NCI-H2196 treated with DMSO at 0.1 percent for 48 hours (cell line): ENCODE results near the gene ALCAM.

Source experiments
- DNase-seq: peaks from one replicate; lab custom pipeline; 2025; ENCODE audit not compliant: unreplicated experiment; lab: John Stamatoyannopoulos, UW

The ALCAM gene

DNA sequence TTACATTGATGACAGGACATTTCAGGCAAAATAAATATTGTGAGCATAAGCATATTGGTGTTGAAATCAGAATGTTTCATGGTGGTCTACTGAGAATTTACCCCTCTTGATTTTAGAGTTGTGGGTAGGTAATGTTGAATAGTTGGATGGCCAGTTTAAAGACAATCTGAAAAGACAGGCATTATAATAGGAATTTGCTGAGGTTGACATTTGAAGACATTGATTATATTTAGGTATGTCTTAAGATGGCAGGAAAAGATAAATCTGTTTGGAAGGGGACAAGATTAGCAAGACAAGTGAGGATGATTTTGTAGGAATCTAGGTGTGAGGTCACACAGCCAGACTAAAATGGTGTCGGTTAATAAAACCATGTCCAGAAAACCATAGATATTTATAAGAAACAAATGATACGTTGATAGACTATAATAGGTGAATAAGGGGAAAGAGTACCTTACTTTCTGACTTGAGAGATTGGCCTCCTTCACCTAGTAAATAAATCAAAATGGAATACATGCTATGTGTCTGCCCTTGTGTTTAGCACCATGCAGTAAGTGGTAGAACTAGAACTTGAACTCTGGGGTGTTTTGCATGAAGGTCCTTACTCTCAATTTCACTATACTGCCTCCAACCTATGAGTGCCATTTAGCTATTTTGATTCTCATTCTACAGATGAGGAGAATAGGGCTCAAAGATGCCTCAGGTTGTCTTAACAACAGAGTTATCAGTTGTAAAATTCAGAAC is 57.9 kb downstream of the ALCAM start:
- no peak for DNase-seq

DNA sequence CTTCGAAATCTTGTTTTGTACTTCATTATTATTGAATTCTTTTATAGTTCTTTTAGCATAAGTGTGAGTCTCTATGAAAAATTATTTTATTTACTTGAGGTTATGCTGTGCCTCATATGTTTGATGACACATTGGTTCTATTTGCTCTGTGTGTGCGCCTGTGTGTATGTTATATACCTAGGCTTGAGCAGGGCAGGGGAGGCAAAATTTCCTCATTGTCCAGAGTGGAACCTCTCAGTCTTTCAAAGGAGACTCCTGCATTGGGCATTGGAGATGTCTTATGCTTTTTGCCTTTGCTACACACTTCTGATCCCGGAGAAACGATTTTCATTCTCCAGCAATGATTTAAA is 58.4 kb downstream of the ALCAM start:
- DNase-seq = no peak

DNA sequence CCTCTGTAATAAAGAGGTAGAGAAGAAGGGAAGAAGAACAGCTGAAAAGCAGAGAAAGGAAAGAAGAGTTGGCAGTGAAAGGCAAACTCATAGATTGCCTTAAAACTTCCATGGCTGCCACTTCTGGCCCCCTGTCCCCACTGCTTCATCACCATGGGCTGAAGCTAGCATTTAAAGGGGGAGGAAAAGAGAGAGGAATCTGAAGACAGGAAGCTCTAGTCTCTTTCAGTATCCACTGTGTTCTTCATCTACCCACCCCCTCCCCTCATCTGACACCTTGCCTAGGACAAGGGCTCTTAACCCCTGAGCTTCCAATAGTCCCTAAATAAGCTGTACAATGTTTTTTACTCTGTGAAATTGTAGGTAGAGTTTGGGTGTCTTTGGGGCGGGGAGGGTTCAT is 60.6 kb downstream of the ALCAM start:
- no peak for DNase-seq

DNA sequence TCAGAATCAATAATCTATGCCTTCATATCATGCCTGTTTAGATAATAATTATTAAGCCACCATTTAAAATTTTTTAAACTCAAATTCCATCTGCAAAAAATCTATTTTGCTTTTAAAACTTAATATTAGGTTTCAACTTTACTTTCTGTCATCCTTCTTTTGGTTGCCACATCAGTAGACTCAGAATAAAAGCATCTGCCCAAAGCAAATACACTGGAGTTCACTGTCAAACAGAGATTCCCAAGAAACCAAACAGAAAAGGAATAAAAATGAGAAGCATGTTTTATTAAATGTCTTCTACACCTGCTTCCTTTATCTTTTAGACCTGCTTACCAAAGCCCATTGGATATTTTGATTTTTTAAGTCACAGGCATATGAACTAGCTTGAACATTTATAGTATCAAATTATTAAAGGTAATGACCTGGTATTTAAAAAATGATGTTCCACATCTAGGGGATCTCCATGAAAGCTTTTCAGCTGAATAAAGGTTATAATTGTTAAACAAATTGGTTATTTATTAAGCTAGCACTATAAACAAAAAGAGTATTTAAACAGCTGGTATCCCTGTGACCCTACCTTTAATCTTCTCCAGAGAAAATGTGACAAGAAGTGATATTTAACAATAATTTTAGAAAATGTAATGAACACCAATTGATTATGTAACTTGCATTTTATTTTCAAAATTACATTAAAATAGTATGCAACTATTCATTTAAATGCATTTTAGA is 62.5 kb downstream of the ALCAM start:
- no peak for DNase-seq

DNA sequence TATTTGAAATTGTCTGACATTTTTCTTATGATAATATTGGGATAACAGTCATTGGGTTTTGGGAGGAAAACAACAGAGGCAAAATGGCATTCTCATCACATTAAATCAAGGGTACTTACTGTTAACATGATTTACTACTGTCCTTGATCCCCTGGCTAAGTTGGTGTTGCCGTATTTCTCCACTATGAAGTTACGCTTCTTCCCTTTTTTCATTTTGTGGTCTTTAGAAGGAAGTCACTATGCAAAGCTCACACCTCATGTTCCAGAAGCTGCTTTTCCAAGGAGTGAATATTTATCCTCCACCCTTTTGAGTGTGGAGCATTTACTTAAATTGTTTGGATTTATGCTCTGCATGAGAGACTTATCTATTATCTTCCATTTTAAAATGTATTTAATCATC is 63.7 kb downstream of the ALCAM start:
- DNase-seq = no peak

DNA sequence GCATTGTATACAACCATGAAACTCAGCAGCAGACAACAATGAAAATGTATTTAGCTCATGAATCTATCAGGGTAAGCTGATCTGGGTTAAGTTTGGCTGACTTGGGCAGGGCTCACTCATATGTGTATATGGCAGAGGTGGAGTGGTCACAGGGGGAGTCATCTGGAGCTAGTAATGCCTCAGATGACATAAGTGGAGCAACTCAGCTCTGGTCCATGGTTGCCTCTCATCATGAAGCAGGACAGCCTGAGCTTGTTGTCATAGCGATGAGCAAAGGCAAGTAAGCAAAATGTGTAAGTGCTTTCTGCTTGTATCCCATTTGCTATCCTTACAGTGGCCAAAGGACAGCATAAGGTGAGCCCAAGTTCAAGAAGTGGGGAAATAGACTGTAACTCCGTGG is 64.5 kb downstream of the ALCAM start:
- no peak for DNase-seq

DNA sequence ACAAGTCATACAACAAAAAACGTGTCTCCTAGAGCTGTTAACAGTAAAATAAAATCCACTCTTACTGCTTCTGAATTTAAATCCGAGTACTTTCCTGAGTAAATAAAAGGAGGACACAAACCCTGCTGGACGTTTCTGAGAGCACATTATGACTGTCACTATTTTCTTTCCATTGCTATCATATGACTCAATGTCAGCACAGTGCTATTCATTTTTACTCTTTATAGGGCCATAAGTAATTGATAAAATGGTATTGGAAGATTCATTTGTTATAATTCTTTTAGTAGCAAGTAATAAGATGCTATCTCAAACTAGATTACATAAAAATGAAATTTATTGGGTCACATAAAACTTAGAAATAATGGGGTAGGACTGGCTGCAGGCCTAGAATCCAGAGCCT is 68.6 kb downstream of the ALCAM start:
- no peak for DNase-seq

DNA sequence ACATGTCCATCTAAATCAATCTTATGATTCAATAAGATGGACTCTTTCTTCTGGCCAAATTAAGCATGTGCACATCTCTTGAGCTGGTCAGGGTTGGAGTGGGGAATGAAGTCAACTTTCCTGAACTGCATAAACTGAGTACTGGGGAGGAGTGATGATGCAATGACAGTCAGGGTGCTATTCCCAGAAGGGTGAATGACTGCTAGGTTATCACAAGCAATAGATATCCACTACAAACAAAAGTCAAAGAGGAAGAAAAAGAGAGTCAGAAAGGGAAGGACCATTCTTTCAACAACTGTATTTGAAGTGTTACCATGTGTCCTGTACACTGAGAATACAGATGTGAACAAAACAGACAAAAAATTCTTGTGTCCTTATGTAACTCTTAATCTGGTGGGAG is 70.0 kb downstream of the ALCAM start:
- no peak for DNase-seq

DNA sequence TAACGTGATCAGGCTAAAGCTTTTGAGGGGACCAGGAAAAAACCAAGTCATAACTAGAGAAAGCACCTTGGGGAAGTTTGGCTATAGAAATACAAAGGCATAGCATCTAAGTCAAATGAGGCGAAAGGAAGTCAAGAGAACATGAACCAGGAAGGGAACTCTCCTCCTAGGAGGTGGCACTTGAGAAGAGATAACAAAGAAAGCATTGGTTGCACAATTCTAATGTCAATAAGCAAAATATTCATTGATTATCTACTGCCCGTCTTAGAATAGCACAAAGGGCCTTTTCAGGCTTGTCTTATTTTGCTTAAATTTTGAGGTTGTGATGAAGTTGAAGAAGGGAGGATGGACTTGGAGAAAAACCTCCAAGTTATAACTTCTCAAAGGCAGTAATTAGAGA is 73.4 kb downstream of the ALCAM start:
- no peak for DNase-seq

DNA sequence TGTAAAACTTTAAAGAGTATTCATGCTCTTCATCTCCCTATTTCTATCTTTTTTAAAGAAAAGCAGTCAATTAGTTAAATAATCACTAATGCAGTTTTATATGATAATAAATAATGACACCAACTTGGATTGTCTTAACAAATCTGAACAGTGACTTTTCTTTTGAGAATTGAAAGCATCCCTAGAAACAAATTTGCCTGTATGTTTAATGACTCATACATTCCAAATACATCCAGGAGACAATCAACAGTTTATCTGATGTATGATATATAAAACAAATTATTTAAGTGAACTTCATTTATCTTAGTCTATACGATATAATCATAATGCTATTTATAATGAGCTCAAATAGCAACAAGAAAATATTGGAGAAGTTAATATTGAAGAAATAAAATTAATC is 78.0 kb downstream of the ALCAM start:
- DNase-seq = no peak

DNA sequence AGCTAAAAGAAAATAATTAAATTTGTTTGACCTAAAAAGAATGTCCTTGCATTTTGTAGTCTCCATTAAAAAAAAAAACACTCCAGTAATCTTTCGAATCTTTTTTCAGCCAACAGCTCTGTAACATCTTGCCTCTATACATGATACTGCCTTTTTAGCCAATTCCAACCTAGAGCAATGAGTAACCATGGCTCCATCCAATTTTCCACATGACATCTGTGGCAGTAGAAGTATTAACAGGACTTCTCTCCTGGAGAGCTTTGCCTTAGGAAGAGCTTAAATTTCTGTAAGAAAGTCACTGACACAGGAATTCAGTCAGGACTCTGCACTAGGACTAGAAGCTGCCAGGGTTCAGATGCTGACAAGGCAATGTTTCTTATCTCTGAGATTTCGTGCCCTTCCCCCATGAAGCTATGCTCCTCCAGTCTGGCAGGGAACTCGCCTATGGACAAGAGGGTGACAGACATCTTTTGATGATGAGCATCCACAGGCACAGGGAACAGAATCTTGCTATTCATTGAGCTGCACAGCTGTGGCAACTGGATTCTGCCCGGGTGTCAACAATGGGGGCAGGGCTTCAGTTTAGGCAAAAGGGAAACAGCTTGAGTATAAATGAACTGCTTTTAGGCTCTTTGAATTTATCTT is 81.8 kb downstream of the ALCAM start:
- DNase-seq = no peak

DNA sequence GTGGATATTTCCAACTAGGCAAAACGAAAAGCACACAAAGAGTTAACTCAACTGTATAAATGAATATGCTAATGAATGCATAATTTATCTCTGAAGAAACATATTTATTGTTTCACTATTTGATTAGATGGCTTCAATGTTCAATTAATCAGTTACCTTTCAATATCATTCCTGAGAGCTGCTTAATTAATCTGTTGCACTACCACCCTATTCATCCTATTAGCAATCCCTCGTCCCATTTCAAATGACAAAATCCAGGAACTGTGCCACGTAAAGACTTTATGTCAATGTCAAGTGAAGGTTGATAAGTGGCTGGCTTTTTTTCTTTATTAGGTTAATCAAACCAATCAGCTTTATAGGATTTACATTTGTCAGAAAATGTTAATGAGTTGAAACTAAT is 82.7 kb downstream of the ALCAM start:
- DNase-seq = no peak

DNA sequence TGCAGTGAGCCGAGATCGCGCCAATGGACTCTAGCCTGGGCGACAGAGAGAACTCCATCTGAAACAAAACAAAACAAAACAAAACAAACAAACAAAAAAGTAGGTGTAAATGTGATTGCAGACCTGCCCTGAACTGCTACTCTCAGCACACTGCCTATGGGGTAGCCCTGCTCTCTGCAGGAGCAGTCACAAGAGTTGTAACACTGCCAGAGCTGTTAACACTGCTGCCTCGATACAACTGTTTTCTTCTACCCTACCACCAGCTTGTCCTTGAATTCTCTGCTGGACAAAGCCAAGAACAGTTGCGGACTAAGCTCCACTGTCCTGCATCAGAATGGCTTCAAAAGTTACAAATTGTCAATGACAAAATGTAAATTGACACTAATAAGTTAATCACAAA is 89.3 kb downstream of the ALCAM start:
- DNase-seq = no peak

DNA sequence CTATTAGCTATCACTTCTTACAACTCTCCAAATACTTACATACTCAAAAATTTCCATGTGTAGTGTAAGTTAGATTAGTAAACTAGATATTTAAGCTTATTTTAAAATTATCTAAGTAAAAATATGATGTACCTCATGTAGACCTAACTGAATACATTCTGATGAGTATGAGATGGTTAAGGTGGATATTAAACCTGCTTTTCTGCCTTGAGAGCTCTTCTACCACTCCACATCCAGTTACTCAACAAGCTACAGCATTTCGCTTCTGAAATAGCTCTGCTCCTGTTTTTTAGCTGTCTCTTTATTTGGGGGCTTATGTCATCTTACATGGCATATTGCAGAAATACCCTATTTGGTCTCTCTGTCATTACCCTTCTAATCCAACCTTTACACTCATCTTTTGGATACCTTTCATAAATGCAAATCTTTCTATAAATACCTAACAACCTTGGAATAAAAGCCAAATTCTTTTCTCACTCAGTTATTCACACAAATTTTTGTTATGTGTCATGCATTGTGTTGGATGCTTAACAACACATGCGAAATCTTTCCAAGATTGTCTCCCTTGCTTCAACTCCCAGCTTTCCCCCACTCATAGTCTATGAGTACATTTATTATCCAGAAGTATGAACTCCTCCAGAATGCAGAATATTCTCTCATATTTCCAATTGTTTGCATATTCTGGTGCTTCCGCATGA is 92.0 kb downstream of the ALCAM start:
- no peak for DNase-seq

DNA sequence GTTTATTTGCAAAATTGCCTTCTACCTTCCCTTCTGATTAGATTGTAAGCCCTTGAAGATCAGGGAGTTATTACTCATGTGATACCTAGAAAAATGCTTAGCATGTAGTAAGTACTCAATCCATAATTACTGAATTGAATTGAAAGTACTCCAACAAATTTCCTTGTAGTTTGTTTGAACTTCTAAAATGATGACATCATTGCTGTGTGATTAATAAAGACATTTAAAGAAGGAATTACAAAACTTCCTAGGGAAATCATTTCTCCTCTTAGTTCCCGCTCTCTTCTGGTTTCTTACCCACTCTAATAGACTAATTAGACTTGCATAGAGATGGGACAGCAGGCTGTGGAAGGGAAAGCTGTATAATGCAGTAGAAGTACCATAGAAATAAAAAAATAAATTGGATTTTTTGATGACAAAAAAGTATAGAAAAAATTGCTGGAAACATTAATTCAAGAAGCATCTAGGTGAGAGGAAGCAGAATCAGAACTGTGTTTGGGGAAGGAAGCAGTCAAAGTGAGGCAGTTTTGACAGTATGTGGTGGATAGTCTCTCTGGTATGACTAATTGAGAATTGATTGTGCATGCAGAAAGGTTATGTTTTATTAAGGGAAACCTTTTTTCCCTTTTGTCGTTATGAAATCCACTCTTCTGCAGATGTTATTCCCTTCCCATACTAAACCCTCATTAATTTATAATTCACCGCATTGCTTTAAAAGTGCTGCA is 93.0 kb downstream of the ALCAM start:
- no peak for DNase-seq

DNA sequence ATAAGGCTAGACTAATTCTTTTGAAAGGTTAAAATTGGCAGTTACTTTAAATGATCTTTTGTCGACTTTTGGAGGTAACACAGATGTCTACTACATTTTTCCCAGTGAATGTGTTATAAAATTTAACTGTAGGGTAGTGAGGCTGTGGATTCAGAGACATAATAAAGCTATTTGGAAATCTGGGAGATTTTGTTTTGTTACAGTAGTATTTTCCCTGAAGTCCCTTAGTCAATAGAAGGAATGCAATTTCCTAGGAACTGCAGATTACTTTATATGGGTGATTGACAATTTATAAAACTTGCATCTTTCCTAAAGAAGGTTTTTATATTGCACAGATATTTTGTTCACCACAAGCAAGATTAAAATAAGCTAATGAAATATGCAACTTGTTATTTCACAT is 96.9 kb downstream of the ALCAM start:
- no peak for DNase-seq

DNA sequence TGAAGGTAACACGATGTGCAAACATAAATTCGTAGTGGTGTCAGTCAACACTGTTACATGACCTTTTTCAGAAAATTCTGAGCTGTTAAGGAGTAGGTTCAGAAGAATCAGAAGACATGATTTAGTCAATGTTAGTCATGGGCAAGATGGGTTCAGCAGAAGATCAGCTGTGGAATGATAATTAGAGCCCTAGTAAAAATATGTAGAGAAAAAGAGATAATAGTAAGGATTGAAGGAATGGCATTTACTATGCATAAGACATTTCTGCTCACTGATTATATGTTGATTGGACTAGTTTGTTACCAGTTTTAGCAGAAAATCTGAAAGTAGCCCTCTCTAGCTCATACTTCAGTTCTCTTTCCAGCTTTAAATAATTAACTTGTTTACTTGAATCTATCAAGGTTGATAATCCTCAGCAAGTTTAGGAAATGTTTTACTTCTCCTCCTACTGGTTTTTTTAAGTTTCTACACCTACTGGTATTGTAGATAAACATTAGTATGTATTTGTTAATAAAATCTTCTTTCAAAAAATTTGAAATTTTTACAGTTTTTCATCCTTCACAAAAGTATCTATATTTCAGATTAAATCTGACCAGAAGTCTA is 98.6 kb downstream of the ALCAM start:
- DNase-seq = no peak

DNA sequence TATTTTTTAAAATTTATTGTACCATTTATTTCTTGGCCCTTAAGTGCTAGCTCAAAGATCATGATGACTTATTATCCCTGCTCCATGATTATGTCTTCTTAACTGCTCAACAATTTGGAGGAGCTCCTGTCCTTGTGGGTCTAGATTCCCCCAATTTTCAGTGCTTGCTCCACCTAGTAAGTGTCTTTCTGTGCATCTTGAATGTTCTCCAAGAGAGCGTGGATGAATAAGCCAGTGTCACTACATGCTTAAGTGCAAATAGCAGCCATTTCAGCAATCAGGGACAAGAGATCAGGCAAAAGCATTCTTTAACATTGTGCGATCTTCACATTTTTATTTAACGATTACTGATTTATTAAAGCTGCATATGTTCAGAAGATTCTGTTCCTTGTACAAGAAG is 99.4 kb downstream of the ALCAM start:
- no peak for DNase-seq

DNA sequence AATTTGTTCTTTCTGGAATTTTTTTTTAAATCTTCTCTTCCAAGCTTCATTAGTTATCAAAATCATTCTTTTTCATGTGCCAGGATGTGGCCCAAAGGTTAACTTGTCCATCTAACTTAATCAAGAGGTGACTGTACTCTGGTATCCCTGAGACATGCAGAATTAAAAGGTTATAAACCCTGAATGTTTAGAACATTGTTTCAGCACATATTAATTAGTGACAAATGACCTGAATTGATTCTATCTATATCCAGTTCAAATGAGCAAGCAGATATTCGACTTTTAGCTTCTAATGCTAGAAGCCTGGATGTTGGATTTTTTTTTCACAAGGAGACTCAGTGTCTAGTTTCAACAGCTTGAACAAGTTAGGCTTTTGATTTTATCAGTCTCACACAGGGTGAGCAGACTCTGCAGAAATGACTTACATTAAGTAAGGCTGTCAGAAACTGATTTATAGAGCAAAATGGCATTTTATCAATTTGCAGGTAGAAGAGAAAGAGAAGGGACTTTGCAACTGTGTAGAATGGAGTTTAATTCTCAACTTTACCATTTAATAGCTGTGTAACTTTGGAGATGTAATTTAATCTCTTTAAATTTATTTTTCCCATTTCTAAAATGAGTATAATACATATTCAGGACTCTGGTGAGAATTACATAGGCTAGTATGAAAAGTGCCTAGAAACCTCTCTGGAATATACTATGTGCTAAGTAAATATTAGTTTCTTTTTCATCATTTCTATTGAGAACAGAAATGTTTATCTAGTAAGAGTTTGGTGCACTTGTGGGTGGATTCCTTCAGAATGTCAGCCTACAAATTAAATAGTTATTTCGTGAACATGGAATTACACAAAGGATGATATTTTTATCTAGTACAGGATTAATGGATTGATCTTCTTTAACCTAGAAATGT is 100.0 kb downstream of the ALCAM start:
- no peak for DNase-seq

DNA sequence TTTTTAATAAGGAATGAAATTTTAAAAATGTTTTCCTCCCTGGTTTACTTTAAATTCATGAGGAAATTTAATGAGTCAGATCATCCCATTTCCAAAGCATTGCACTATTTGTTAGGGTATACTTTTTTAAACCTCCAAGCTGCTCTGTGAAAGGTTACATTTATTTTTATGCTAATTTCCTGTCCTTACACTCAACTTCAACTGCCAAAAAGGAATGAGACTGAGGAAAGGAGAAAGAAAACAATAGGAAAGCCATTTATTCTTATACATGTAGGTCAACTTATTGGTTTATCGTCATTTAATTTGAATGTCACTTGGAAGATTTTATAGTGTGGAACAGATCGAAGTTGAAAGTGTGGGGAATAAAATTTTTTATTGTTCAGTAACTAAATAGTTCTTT is 104.1 kb downstream of the ALCAM start:
- no peak for DNase-seq
